ENCODE measurements around the gene PBX1.

DNA sequence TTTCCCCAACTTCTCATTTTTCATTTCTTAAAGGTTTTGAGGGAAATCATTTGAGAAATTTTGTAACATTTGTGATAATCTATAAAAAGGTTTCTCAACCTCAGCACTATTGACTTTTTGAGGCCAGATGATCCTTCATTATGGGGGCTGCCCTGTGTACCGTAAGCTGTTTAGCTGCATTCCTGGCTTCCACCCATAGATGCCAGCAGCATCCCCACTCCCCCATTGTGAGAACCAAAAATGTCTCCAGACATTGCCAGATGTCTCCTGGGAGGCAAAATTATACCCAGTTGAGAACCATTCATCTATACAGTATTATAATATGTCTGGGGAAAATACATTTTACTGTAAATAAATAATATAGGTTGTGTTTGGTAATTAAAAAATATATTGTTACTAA is 146.0 kb downstream of the PBX1 start:
- TF ChIP-seq CTCF (IDR thresholded peaks at IDR 0.05) (no peak), POLR2A (IDR thresholded peaks at IDR 0.05) (no peak)

Data from esophagus squamous epithelium (tissue), 4 donors.